Stimulated activated naive CD4-positive, alpha-beta T cell (primary cell): ENCODE measurements around the gene KIF4B.

Experiments used
- DNase-seq, 6 experiments: peaks; one replicate each; lab custom pipeline; 2025; lab: John Stamatoyannopoulos, UW

KIF4B gene

GRCh38 chr5:155056644-155057269 lies 43.2 kb downstream of the KIF4B start:
- no peak for DNase-seq

- no peak for DNase-seq
These were observed 44.1 kb downstream of the KIF4B start for GRCh38 chr5:155057626-155058025.

GRCh38 chr5:155064580-155064979 lies 51.0 kb downstream of the KIF4B start:
- no peak for DNase-seq

GRCh38 chr5:155066886-155067595 lies 53.5 kb downstream of the KIF4B start:
- DNase-seq: no peak
